WTC11 (cell line): ENCODE data around the gene KCNMA1.

Source experiments
- ATF2 ChIP-seq: sonication (generic); formaldehyde crosslinking; IDR thresholded peaks from 2 replicates; pipeline ENCODE4 v1.8.1; 2022; ENCODE audit warnings: low read depth, missing genetic modification reagents, borderline replicate concordance
- GABPB1 ChIP-seq: sonication (generic); formaldehyde crosslinking; IDR thresholded peaks from 2 replicates; pipeline ENCODE4 v1.8.1; 2023; ENCODE audit warnings: mild to moderate bottlenecking, missing genetic modification reagents
- RELA ChIP-seq: sonication (generic); formaldehyde crosslinking; IDR thresholded peaks from 2 replicates; pipeline ENCODE4 v1.8.1; 2022; ENCODE audit warnings: missing genetic modification reagents, mild to moderate bottlenecking, borderline replicate concordance
- SOX15 ChIP-seq: fragments of 250-450 bp; sonication (Bioruptor Pico); IDR thresholded peaks from 2 replicates; pipeline ENCODE4 v1.9.0; 2021; ENCODE audit warnings: mild to moderate bottlenecking

DNA sequence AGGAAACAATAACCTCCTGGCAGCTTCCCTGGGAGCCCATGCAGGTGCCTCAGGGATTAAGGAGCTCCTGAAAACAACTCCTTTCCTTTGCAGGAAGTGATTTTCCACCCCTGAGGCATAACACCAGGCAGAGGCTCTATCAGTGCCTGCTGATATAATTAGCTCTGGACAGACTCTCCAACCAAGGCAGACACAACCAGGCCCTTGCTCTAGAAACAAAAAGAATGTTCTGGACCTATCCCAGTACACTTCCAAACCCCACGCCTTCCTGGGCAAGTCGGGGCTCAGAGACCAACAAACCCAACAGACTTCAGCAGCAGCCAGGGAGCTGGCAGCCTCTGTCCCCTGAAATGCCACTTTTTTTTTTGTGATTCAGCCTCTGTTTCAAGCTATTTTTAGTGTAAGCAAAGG lies 247.1 kb downstream of the KCNMA1 start:
- no peak for TF ChIP-seq SOX15 (CRISPR knock-in tag)
- no peak for TF ChIP-seq RELA (CRISPR knock-in tag)
- TF ChIP-seq ATF2 (CRISPR knock-in tag), result no peak
- no peak for TF ChIP-seq GABPB1
